Activated naive CD8-positive, alpha-beta T cell treated with anti-CD3 and anti-CD28 coated beads, Interleukin-2, amount 50 U/mL, for 16 hours (primary cell): ENCODE results near the gene PDK4.
"Not testable (repeated sequence)": the region's sequence is repeated elsewhere in the genome, so short reads cannot be mapped to it uniquely, and the experiment has no call there.

ENCODE experiments used
- DNase-seq: peaks from one replicate; pipeline ENCODE4 v3.0.0-alpha.2; 2020; ENCODE audit warnings: low read depth, low spot score

Gene PDK4

GRCh38 chr7:95577137-95577536 is 19.2 kb downstream of the PDK4 start:
- no peak for DNase-seq

GRCh38 chr7:95569720-95570119 is 26.6 kb downstream of the PDK4 start:
- no peak for DNase-seq

- DNase-seq: no peak
These were observed 35.6 kb downstream of the PDK4 start for GRCh38 chr7:95560674-95561073.

- no peak for DNase-seq
These were observed 37.5 kb downstream of the PDK4 start for GRCh38 chr7:95558864-95559263.

- DNase-seq: no peak
These were observed 39.5 kb downstream of the PDK4 start for GRCh38 chr7:95556777-95557176.

- no peak for DNase-seq
These were observed 42.4 kb downstream of the PDK4 start for GRCh38 chr7:95553939-95554338.

- not testable (repeated sequence) for DNase-seq
These were observed 44.0 kb downstream of the PDK4 start for GRCh38 chr7:95552010-95552926.

- no peak for DNase-seq
These were observed 45.8 kb downstream of the PDK4 start for GRCh38 chr7:95550546-95550945.

- no peak for DNase-seq
These were observed 46.3 kb downstream of the PDK4 start for GRCh38 chr7:95549818-95550529.

- no peak for DNase-seq
These were observed 48.7 kb downstream of the PDK4 start for GRCh38 chr7:95547361-95548348.

- no peak for DNase-seq
These were observed 49.7 kb downstream of the PDK4 start for GRCh38 chr7:95546647-95547046.

- no peak for DNase-seq
These were observed 50.6 kb downstream of the PDK4 start for GRCh38 chr7:95545673-95546072.

- no peak for DNase-seq
These were observed 51.2 kb downstream of the PDK4 start for GRCh38 chr7:95545007-95545615.

GRCh38 chr7:95544171-95544570 is 52.1 kb downstream of the PDK4 start:
- DNase-seq: no peak

- DNase-seq: no peak
These were observed 53.0 kb downstream of the PDK4 start for GRCh38 chr7:95543312-95543711.

GRCh38 chr7:95540366-95540765 is 56.0 kb downstream of the PDK4 start:
- no peak for DNase-seq

- DNase-seq: no peak
These were observed 56.9 kb downstream of the PDK4 start for GRCh38 chr7:95539426-95539825.

GRCh38 chr7:95537468-95537867 is 58.8 kb downstream of the PDK4 start:
- no peak for DNase-seq

- DNase-seq: no peak
These were observed 59.5 kb downstream of the PDK4 start for GRCh38 chr7:95536656-95537311.

- no peak for DNase-seq
These were observed 60.7 kb downstream of the PDK4 start for GRCh38 chr7:95535662-95536061.

GRCh38 chr7:95534796-95535195 is 61.5 kb downstream of the PDK4 start:
- no peak for DNase-seq
